DOHH2 (cell line): ENCODE data around the gene ENO2.
A peak's percentile ranks its signal among the peaks of the same experiment; 100 is the strongest.

Source experiments
- H3F3A ChIP-seq: fragments of 200-600 bp; sonication (generic), shearing (Covaris generic); 2 replicates; pipeline ENCODE4 v1.6.0; 2016; ENCODE audit warnings: antibody characterized with exemption, mild to moderate bottlenecking; ENCODE audit not compliant: control insufficient read depth, insufficient read depth
- H3K27ac ChIP-seq: fragments of 200-600 bp; sonication (generic); 2 replicates; pipeline ENCODE4 v1.5.1; 2014; ENCODE audit warnings: low read depth, mild to moderate bottlenecking, low read length, moderate library complexity
- H3K27me3 ChIP-seq: fragments of 200-600 bp; sonication (generic); 2 replicates; pipeline ENCODE4 v1.6.1; 2014; ENCODE audit warnings: mild to moderate bottlenecking, low read length, mixed read lengths; ENCODE audit not compliant: control insufficient read depth
- H3K36me3 ChIP-seq: fragments of 200-600 bp; sonication (generic); 2 replicates; pipeline ENCODE4 v1.6.1; 2014; ENCODE audit warnings: mild to moderate bottlenecking, low read length, moderate library complexity, mixed read lengths; ENCODE audit not compliant: control insufficient read depth
- H3K4me1 ChIP-seq: fragments of 200-600 bp; sonication (generic); 2 replicates; pipeline ENCODE4 v1.6.1; 2014; ENCODE audit warnings: mild to moderate bottlenecking, low read length, mixed read lengths; ENCODE audit not compliant: control insufficient read depth
- H3K4me2 ChIP-seq: fragments of 200-600 bp; sonication (generic); 2 replicates; pipeline ENCODE4 v1.6.0; 2014; ENCODE audit warnings: mild to moderate bottlenecking, low read length, moderate library complexity
- H3K4me3 ChIP-seq: fragments of 200-600 bp; sonication (generic); 2 replicates; pipeline ENCODE4 v1.5.1; 2014; ENCODE audit warnings: mild to moderate bottlenecking, low read length, mixed read lengths
- H3K79me2 ChIP-seq: fragments of 200-600 bp; sonication (generic); 2 replicates; pipeline ENCODE4 v1.6.1; 2014; ENCODE audit warnings: mild to moderate bottlenecking, low read length, mixed read lengths; ENCODE audit not compliant: control insufficient read depth
- H3K9me2 ChIP-seq: fragments of 200-600 bp; sonication (generic); replicated peaks from 2 replicates; pipeline ENCODE4 v1.6.1; 2014; ENCODE audit warnings: mild to moderate bottlenecking, low read length, mixed read lengths; ENCODE audit not compliant: control insufficient read depth
- H3K9me3 ChIP-seq: fragments of 200-600 bp; sonication (generic); 2 replicates; pipeline ENCODE4 v1.6.1; 2014; ENCODE audit warnings: antibody characterized with exemption, low read length, mixed read lengths; ENCODE audit not compliant: control insufficient read depth, insufficient read depth
- H4K20me1 ChIP-seq: fragments of 200-600 bp; sonication (generic); 2 replicates; pipeline ENCODE4 v1.6.0; 2014; ENCODE audit warnings: low read depth, mild to moderate bottlenecking, antibody characterized with exemption, low read length, moderate library complexity; ENCODE audit not compliant: control insufficient read depth, insufficient read depth
- CTCF ChIP-seq: fragments of 200-600 bp; sonication (generic); IDR thresholded peaks from one replicate; pipeline ENCODE4 v1.5.1; 2014; ENCODE audit warnings: antibody characterized with exemption, mild to moderate bottlenecking, low read depth, low read length; ENCODE audit not compliant: poor library complexity, severe bottlenecking
- EZH2phosphoT487 ChIP-seq: fragments of 200-600 bp; sonication (generic); IDR thresholded peaks from 2 replicates; pipeline ENCODE4 v1.6.1; 2017; ENCODE audit warnings: borderline replicate concordance, mild to moderate bottlenecking, antibody characterized with exemption, low read length, moderate library complexity, mixed read lengths

Gene ENO2

GRCh38 chr12:6938353-6939190 lies 24.2 kb downstream of the ENO2 start:
- TF ChIP-seq CTCF, result peak; percentile 5
- no peak for TF ChIP-seq EZH2phosphoT487
- no peaks in the 10 kb centered on the region; the same call in none of the 2 replicates for H3K36me3 ChIP-seq
- H3K27ac ChIP-seq, result no peak overlapping the region

GRCh38 chr12:6939191-6939540 lies 24.8 kb downstream of the ENO2 start:
- H4K20me1 ChIP-seq, result no peaks in the 10 kb centered on the region
- H3K4me1 ChIP-seq, result peaks cover 32% of the 10 kb centered on the region
- H3K79me2 ChIP-seq, result peaks cover 14% of the 10 kb centered on the region
- no peaks in the 10 kb centered on the region for H3K27me3 ChIP-seq
- H3K4me3 ChIP-seq, result no peak overlapping the region
- peaks cover 6% of the 10 kb centered on the region for H3F3A ChIP-seq
- no peak for TF ChIP-seq EZH2phosphoT487
- no peak for TF ChIP-seq CTCF
- no peak overlapping the region for H3K27ac ChIP-seq
- no peak overlapping the region for H3K4me2 ChIP-seq
- no peaks in the 10 kb centered on the region for H3K9me2 ChIP-seq
- H3K36me3 ChIP-seq, result no peaks in the 10 kb centered on the region; the same call in none of the 2 replicates
- no peaks in the 10 kb centered on the region for H3K9me3 ChIP-seq

More at GRCh38 chr12:6938353-6939190, 24.2 kb downstream of the ENO2 start:
- peak overlapping the region; percentile 49 for H3K4me2 ChIP-seq
- peak overlapping the region; percentile 88 for H3K4me3 ChIP-seq
- peaks cover 14% of the 10 kb centered on the region for H3K79me2 ChIP-seq
- H3K9me3 ChIP-seq, result no peaks in the 10 kb centered on the region
- H4K20me1 ChIP-seq, result no peaks in the 10 kb centered on the region
- 0 out of 2 replicates have a peak, but pooled peaks cover under 1% of the 10 kb centered on the region for H3F3A ChIP-seq
- H3K9me2 ChIP-seq, result no peaks in the 10 kb centered on the region
- no peaks in the 10 kb centered on the region for H3K27me3 ChIP-seq
- peaks cover 26% of the 10 kb centered on the region for H3K4me1 ChIP-seq

- Histone ChIP-seq H4K20me1 (no peaks in the 10 kb centered on the region), H3K9me2 (no peaks in the 10 kb centered on the region), H3K9me3 (no peaks in the 10 kb centered on the region), H3K27ac (no peak overlapping the region), H3K4me3 (no peak overlapping the region), H3K4me2 (no peak overlapping the region), H3K4me1 (peaks cover 47% of the 10 kb centered on the region), H3K79me2 (peaks cover 14% of the 10 kb centered on the region), H3F3A (peaks cover 9% of the 10 kb centered on the region), H3K27me3 (no peaks in the 10 kb centered on the region), H3K36me3 (no peaks in the 10 kb centered on the region; the same call in 1 of the 2 replicates)
- TF ChIP-seq EZH2phosphoT487 (no peak), CTCF (no peak)
These were observed 26.9 kb downstream of the ENO2 start for GRCh38 chr12:6941267-6941666.
